SH-SY5Y (cell line): Measurements from ENCODE around the gene MRC2.

Experiments used
- GATA2 ChIP-seq: IDR thresholded peaks from 2 replicates; pipeline ENCODE4 v1.6.1; 2011; ENCODE audit warnings: mild to moderate bottlenecking, low read depth, low read length
- GATA3 ChIP-seq: IDR thresholded peaks from 2 replicates; pipeline ENCODE4 v1.6.1; 2011; ENCODE audit warnings: low read depth, mild to moderate bottlenecking, low read length, moderate library complexity

GRCh38 chr17:62680541-62681052 lies 53.1 kb downstream of the MRC2 start:
- TF ChIP-seq GATA2 (no peak), GATA3 (no peak)
